Vagina (tissue), 2 donors: ENCODE measurements around the gene ZNF599. TPM values are rescaled to one million over a fixed set of nuclear protein-coding genes. Genes with fewer than 3 reads are reported as not detected.

Experiments
- DNase-seq, 2 donors: peaks; one replicate each; pipeline ENCODE4 v3.0.0-alpha.2; 2017; ENCODE audit errors: extremely low spot score in 2 of 2
- H3K27ac ChIP-seq: fragments of 200-600 bp; sonication (generic); one replicate; pipeline ENCODE4 v1.5.1; 2019
- H3K27me3 ChIP-seq: fragments of 200-600 bp; sonication (generic); one replicate; pipeline ENCODE4 v1.5.1; 2019
- H3K36me3 ChIP-seq, 2 donors: fragments of 200-600 bp; sonication (generic); one replicate each; pipeline ENCODE4 v1.5.1; 2017 to 2019
- H3K4me1 ChIP-seq: fragments of 200-600 bp; sonication (generic); one replicate; pipeline ENCODE4 v1.5.1; 2019
- H3K4me3 ChIP-seq, 2 donors: fragments of 200-600 bp; sonication (generic); 1 replicate in 1 of 2; 2 replicates in 1 of 2; pipeline ENCODE4 v1.5.1; 2016 to 2019
- H3K9me3 ChIP-seq: fragments of 200-600 bp; sonication (generic); one replicate; pipeline ENCODE4 v1.5.1; 2019
- POLR2A ChIP-seq, 2 donors: fragments of 450-650 bp; IDR thresholded peaks; one replicate each; pipeline ENCODE4 v1.6.1; 2017; ENCODE audit warnings: antibody characterized with exemption in 2 of 2, mild to moderate bottlenecking in 2 of 2, moderate library complexity in 2 of 2
- POLR2AphosphoS5 ChIP-seq, 2 donors: sonication (generic); formaldehyde crosslinking; IDR thresholded peaks; one replicate each; pipeline ENCODE4 v1.9.0; 2017; ENCODE audit warnings: antibody characterized with exemption in 2 of 2, mild to moderate bottlenecking in 2 of 2, low read depth in 1 of 2; ENCODE audit not compliant: insufficient read depth in 1 of 2
- intact Hi-C: fragments of 100-400 bp; cut with DNase I; formaldehyde crosslinking; loops from one replicate; pipeline ENCODE4 v1.15.1; 2023
- total RNA-seq: library from RNA; depleted of rRNA; stranded (reverse); fragments of >200 nt; gene quantifications from one replicate; pipeline ENCODE4 v1.2.3, GENCODE V29; 2016
- TF ChIP-seq, protein P1 (sequence below), 3 experiments: fragments of 450-650 bp in 2 of 3; fragments of 200-600 bp in 1 of 3; sonication (generic) in 1 of 3; IDR thresholded peaks; one replicate each; pipeline ENCODE4 v1.5.1; 2017 to 2019; ENCODE audit warnings: antibody characterized with exemption in 3 of 3, mild to moderate bottlenecking in 2 of 3, moderate library complexity in 2 of 3

ZNF599 gene
- total RNA-seq, 1 donor from 2014 or later = 5.9 TPM

DNA sequence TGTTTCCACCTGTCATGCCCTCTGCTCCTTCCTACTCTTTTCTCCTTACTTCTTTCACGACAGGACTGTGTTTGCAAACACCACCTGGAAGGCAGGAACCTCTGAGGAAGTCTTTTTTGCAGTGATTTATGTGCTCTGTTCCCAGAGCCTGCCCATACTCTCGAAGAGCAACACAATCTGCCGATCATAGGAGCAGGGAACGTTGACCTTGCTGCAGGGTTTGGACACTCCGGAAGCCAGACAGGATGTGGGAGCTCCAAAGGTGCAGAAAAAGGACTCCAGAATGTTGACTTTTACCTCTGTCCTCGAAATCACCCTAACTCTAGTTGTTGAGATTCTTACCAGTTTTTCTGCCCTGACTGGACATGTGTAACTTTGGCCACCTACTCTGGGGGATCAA is 47.6 kb downstream of the ZNF599 start:
- Histone ChIP-seq H3K4me1 (no peaks in the 10 kb centered on the region), H3K27ac (no peak overlapping the region), H3K27me3 (no peaks in the 10 kb centered on the region), H3K4me3 (no peak overlapping the region), H3K9me3 (no peaks in the 10 kb centered on the region), H3K36me3 (no peaks in the 10 kb centered on the region)
- intact Hi-C loops = no loop called here
- TF ChIP-seq POLR2A (IDR thresholded peaks at IDR 0.05) (no peak), POLR2AphosphoS5 (IDR thresholded peaks at IDR 0.05; ENCODE audit: insufficient read depth in 1 of 2, low read depth in 1 of 2) (no peak)
- TF ChIP-seq, protein P1, sequence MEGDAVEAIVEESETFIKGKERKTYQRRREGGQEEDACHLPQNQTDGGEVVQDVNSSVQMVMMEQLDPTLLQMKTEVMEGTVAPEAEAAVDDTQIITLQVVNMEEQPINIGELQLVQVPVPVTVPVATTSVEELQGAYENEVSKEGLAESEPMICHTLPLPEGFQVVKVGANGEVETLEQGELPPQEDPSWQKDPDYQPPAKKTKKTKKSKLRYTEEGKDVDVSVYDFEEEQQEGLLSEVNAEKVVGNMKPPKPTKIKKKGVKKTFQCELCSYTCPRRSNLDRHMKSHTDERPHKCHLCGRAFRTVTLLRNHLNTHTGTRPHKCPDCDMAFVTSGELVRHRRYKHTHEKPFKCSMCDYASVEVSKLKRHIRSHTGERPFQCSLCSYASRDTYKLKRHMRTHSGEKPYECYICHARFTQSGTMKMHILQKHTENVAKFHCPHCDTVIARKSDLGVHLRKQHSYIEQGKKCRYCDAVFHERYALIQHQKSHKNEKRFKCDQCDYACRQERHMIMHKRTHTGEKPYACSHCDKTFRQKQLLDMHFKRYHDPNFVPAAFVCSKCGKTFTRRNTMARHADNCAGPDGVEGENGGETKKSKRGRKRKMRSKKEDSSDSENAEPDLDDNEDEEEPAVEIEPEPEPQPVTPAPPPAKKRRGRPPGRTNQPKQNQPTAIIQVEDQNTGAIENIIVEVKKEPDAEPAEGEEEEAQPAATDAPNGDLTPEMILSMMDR (IDR thresholded peaks at IDR 0.05) = no peak
- DNase-seq = no peak

- H3K27me3 ChIP-seq = no peaks in the 10 kb centered on the region
- TF ChIP-seq, protein P1 (IDR thresholded peaks at IDR 0.05) = no peak
- TF ChIP-seq POLR2AphosphoS5 (IDR thresholded peaks at IDR 0.05; ENCODE audit: insufficient read depth in 1 of 2, low read depth in 1 of 2) (no peak), POLR2A (IDR thresholded peaks at IDR 0.05) (no peak)
- no peaks in the 10 kb centered on the region for H3K9me3 ChIP-seq
- DNase-seq = no peak
- no peak overlapping the region for H3K27ac ChIP-seq
- no peaks in the 10 kb centered on the region for H3K4me1 ChIP-seq
- H3K36me3 ChIP-seq = no peaks in the 10 kb centered on the region
- H3K4me3 ChIP-seq = no peak overlapping the region
- intact Hi-C loops = loop anchor here (5.0 kb wide), 1 partner anchor 690 kb away; no protein-coding TSS in a partner anchor
Measured at GRCh38 chr19:34722353-34722752, 50.7 kb downstream of the ZNF599 start.

- DNase-seq = no peak
- H3K27ac ChIP-seq = no peak overlapping the region
- intact Hi-C loops = loop anchor here (10.0 kb wide), 1 partner anchor 571 kb away; no protein-coding TSS in a partner anchor
- H3K4me3 ChIP-seq = no peak overlapping the region
- no peaks in the 10 kb centered on the region for H3K36me3 ChIP-seq
- H3K4me1 ChIP-seq = no peaks in the 10 kb centered on the region
- H3K27me3 ChIP-seq = no peaks in the 10 kb centered on the region
- TF ChIP-seq POLR2A (IDR thresholded peaks at IDR 0.05) (no peak), POLR2AphosphoS5 (IDR thresholded peaks at IDR 0.05; ENCODE audit: insufficient read depth in 1 of 2, low read depth in 1 of 2) (no peak)
- TF ChIP-seq, protein P1 (IDR thresholded peaks at IDR 0.05) = no peak
- no peaks in the 10 kb centered on the region for H3K9me3 ChIP-seq
Measured at GRCh38 chr19:34715357-34715756, 57.7 kb downstream of the ZNF599 start.

DNA sequence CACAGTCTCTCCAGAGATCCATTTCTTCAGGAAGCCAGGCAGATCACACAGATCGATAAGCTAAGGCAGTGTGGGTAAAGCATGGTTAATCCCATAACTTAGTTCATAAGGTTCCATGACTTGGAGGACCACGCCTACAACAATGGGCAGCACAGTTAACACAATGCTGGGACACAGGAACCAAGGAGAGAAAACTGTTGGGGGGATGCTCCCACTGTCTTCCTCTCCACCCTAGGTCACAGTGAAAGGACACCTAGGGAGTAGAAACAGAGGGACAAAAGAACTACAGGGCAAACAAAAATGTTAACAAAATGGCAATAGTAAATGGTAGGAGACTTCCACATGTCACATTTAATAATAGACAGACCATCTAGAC is 59.8 kb downstream of the ZNF599 start:
- Histone ChIP-seq H3K27me3 (no peaks in the 10 kb centered on the region), H3K36me3 (no peaks in the 10 kb centered on the region), H3K9me3 (no peaks in the 10 kb centered on the region), H3K4me3 (no peak overlapping the region), H3K4me1 (no peaks in the 10 kb centered on the region), H3K27ac (no peak overlapping the region)
- intact Hi-C loops = loop anchor here (10.0 kb wide), 1 partner anchor 568 kb away; no protein-coding TSS in a partner anchor
- no peak for TF ChIP-seq POLR2A (IDR thresholded peaks at IDR 0.05)
- TF ChIP-seq, protein P1 (IDR thresholded peaks at IDR 0.05) = no peak
- TF ChIP-seq POLR2AphosphoS5 (IDR thresholded peaks at IDR 0.05; ENCODE audit: insufficient read depth in 1 of 2, low read depth in 1 of 2) = no peak
- DNase-seq = no peak

- DNase-seq = no peak
- Histone ChIP-seq H3K27ac (no peak overlapping the region), H3K4me3 (no peak overlapping the region), H3K9me3 (no peaks in the 10 kb centered on the region), H3K36me3 (no peaks in the 10 kb centered on the region), H3K27me3 (no peaks in the 10 kb centered on the region), H3K4me1 (no peaks in the 10 kb centered on the region)
- TF ChIP-seq, protein P1 (IDR thresholded peaks at IDR 0.05) = peak; percentile 71 to 96 (median 84)
- TF ChIP-seq POLR2A (IDR thresholded peaks at IDR 0.05) = no peak
- peak in 1 of 2 donors; percentile 43 for TF ChIP-seq POLR2AphosphoS5 (IDR thresholded peaks at IDR 0.05; ENCODE audit: insufficient read depth in 1 of 2, low read depth in 1 of 2)
- intact Hi-C loops = loop anchor here (10.0 kb wide), 1 partner anchor 568 kb away; no protein-coding TSS in a partner anchor
Measured at GRCh38 chr19:34712395-34713261, 60.4 kb downstream of the ZNF599 start.
